K562 (cell line): ENCODE measurements around the gene PIGM. TPM values are rescaled to one million over a fixed set of nuclear protein-coding genes. Genes with fewer than 3 reads are reported as not detected.

ENCODE experiments used
- ATAC-seq: fragments of 200-7000 bp; cut with Tn5 transposase; 3 replicates; pipeline ENCODE4 v1.9.1; 2020; ENCODE audit warnings: moderate library complexity
- BruUV-seq: library from RNA; stranded (reverse); fragments of 400-500 nt; replicated peaks from 2 replicates; lab custom pipeline; 2021; lab: Mats Ljungman, UMichigan
- CTCF ChIA-PET: fragments of 300-600 bp; formaldehyde crosslinking; extraction: SDS; loops from one replicate; lab custom pipeline; 2021; ENCODE audit warnings: low intra/inter-chr PET ratio; lab: Yijun Ruan, JAX
- POLR2A ChIA-PET: fragments of 300-600, 350-650 bp; sonication (Branson Sonifier 250); formaldehyde crosslinking; extraction: SDS; loops from one replicate; lab custom pipeline; 2021; ENCODE audit warnings: antibody characterized with exemption, inconsistent platforms; lab: Yijun Ruan, JAX
- DNase-seq, 4 experiments: peaks; one replicate each; pipeline versions ENCODE4 v3.0.0 to v3.0.0-alpha.2; 2011 to 2018; ENCODE audit warnings: low spot score in 3 of 4, mixed read lengths in 3 of 4; ENCODE audit errors: extremely low read depth in 1 of 4
- FAIRE-seq: peaks from 2 replicates; lab custom pipeline; 2011; peaks lifted over from hg19 to GRCh38; lab: Jason Lieb, UNC
- H2AFZ ChIP-seq: 2 replicates; pipeline ENCODE4 v1.6.0; 2011; ENCODE audit warnings: low read depth, low read length, control low read depth, inconsistent platforms
- H3K27ac ChIP-seq: fragments of 200-600 bp; 3 replicates; pipeline ENCODE4 v1.8.0; 2011; ENCODE audit warnings: low read depth, mild to moderate bottlenecking, control low read depth, inconsistent platforms, low read length, moderate library complexity, mixed read lengths; ENCODE audit errors: extremely low read depth
- H3K27me3 ChIP-seq, 2 experiments: fragments of 300-600 bp in 1 of 2; 2 replicates in 1 of 2; 3 replicates in 1 of 2; pipeline versions ENCODE4 v1.6.0 to v1.8.0; 2011; ENCODE audit warnings: inconsistent platforms in 2 of 2, low read length in 2 of 2, mild to moderate bottlenecking in 1 of 2, mixed read lengths in 1 of 2, moderate library complexity in 1 of 2; ENCODE audit not compliant: control insufficient read depth in 2 of 2, insufficient read depth in 2 of 2
- H3K36me3 ChIP-seq: fragments of 300-600 bp; 3 replicates; pipeline ENCODE4 v1.8.0; 2011; ENCODE audit warnings: mild to moderate bottlenecking, low read length, inconsistent platforms; ENCODE audit not compliant: control insufficient read depth, insufficient read depth
- H3K4me1 ChIP-seq, 2 experiments: fragments of 200-600 bp in 1 of 2; replicated peaks in 1 of 2; 2 replicates in 1 of 2; 3 replicates in 1 of 2; pipeline versions ENCODE4 v1.5.1 to v1.8.0; 2011; ENCODE audit warnings: inconsistent platforms in 2 of 2, low read length in 2 of 2, mild to moderate bottlenecking in 1 of 2, mixed read lengths in 1 of 2, moderate library complexity in 1 of 2; ENCODE audit not compliant: control insufficient read depth in 2 of 2, insufficient read depth in 2 of 2
- H3K4me2 ChIP-seq: 2 replicates; pipeline ENCODE4 v1.6.1; 2011; ENCODE audit warnings: low read length, control low read depth, inconsistent platforms, mixed read lengths; ENCODE audit not compliant: insufficient read depth
- H3K4me3 ChIP-seq: fragments of 200-600 bp; sonication (generic), shearing (Covaris generic); 2 replicates; pipeline ENCODE4 v1.5.1; 2016; ENCODE audit warnings: control low read depth, inconsistent platforms
- H3K79me2 ChIP-seq: fragments of 200-600 bp; 3 replicates; pipeline ENCODE4 v1.8.0; 2011; ENCODE audit warnings: low read length, inconsistent platforms; ENCODE audit not compliant: control insufficient read depth, insufficient read depth
- H3K9ac ChIP-seq, 2 experiments: 2 replicates each; pipeline versions ENCODE4 v1.6.0 to v1.6.1; 2011; ENCODE audit warnings: low read depth in 2 of 2, low read length in 2 of 2, control low read depth in 1 of 2, inconsistent platforms in 1 of 2, mild to moderate bottlenecking in 1 of 2, mixed read lengths in 1 of 2; ENCODE audit not compliant: insufficient read depth in 1 of 2
- H3K9me1 ChIP-seq: one replicate; pipeline ENCODE4 v1.6.0; 2011; ENCODE audit warnings: inconsistent platforms, mild to moderate bottlenecking, low read length, moderate library complexity; ENCODE audit not compliant: control insufficient read depth, insufficient read depth
- H3K9me3 ChIP-seq: replicated peaks from 2 replicates; pipeline ENCODE4 v1.5.1; 2011; ENCODE audit warnings: low read depth, low read length, inconsistent platforms; ENCODE audit not compliant: control insufficient read depth, insufficient read depth
- H4K20me1 ChIP-seq: replicated peaks from 2 replicates; pipeline ENCODE4 v1.6.1; 2011; ENCODE audit warnings: low read length, inconsistent platforms, mixed read lengths; ENCODE audit not compliant: control insufficient read depth, insufficient read depth
- HCFC1 ChIP-seq: IDR thresholded peaks from 2 replicates; pipeline ENCODE4 v1.6.1; 2012; ENCODE audit warnings: low read depth, low read length, improper control_type of control experiment
- ILF3 ChIP-seq: fragments of 450-650 bp; IDR thresholded peaks from 2 replicates; pipeline ENCODE4 v1.6.1; 2018; ENCODE audit warnings: antibody characterized with exemption, mild to moderate bottlenecking, moderate library complexity, borderline replicate concordance
- KLF6 ChIP-seq: fragments of 250-450 bp; sonication (Bioruptor Pico); IDR thresholded peaks from 2 replicates; pipeline ENCODE4 v1.4.0; 2020; ENCODE audit warnings: mild to moderate bottlenecking, moderate library complexity, borderline replicate concordance
- NFXL1 ChIP-seq: fragments of 450-650 bp; formaldehyde crosslinking; IDR thresholded peaks from 2 replicates; pipeline ENCODE4 v1.4.0; 2021; ENCODE audit warnings: mild to moderate bottlenecking
- NR2F6 ChIP-seq: fragments of 450-650 bp; formaldehyde crosslinking; IDR thresholded peaks from 2 replicates; pipeline ENCODE4 v1.4.0; 2020; ENCODE audit warnings: mild to moderate bottlenecking
- NUFIP1 ChIP-seq: fragments of 450-650 bp; IDR thresholded peaks from 2 replicates; pipeline ENCODE4 v1.6.1; 2018; ENCODE audit not compliant: partially characterized antibody
- SREBF1 ChIP-seq: fragments of 150-350 bp; IDR thresholded peaks from 2 replicates; pipeline ENCODE4 v1.6.1; 2014; ENCODE audit warnings: antibody characterized with exemption, low read depth, low read length, borderline replicate concordance
- TFAP4 ChIP-seq: sonication (generic); formaldehyde crosslinking; IDR thresholded peaks from 2 replicates; pipeline ENCODE4 v1.8.0; 2022; ENCODE audit warnings: missing genetic modification reagents, mild to moderate bottlenecking, moderate library complexity, borderline replicate concordance
- ZBTB8A ChIP-seq: fragments of 450-650 bp; IDR thresholded peaks from 2 replicates; pipeline ENCODE4 v1.6.1; 2018; ENCODE audit warnings: mild to moderate bottlenecking, moderate library complexity; ENCODE audit not compliant: partially characterized antibody
- ZNF282 ChIP-seq: sonication (generic); formaldehyde crosslinking; IDR thresholded peaks from 2 replicates; pipeline ENCODE4 v1.8.1; 2023; ENCODE audit warnings: missing genetic modification reagents
- WGBS: fragments of 100-300 bp; shearing (Covaris generic); methylation state at CpG from one replicate; pipeline ENCODE4 v1.1.6; 2016; ENCODE audit warnings: low coverage, mixed read lengths; ENCODE audit not compliant: insufficient coverage; ENCODE audit errors: missing lambda C conversion rate; 5-methylcytosine and 5-hydroxymethylcytosine counted together
- in situ Hi-C: fragments of 300-500 bp; cut with MboI; formaldehyde crosslinking; loops from 4 replicates; pipeline ENCODE4 v1.15.0; 2018; ENCODE audit warnings: inconsistent platforms, mixed read lengths
- intact Hi-C: fragments of 100-400 bp; cut with micrococcal nuclease; formaldehyde crosslinking; loops from 2 replicates; pipeline ENCODE4 v1.14.2; 2022
- polyA plus RNA-seq, 8 experiments: library from polyadenylated mRNA; depleted of rRNA in 4 of 8; stranded (reverse) in 5 of 8; unstranded in 3 of 8; fragments of >200 nt; fragmentation: Nextera tagmentation in 2 of 8; fragmentation: Illumina TruSeq in 1 of 8; extraction: Ambion mirVana in 2 of 8; extraction: Trizol in 1 of 8; gene quantifications; 2 replicates each; pipeline versions ENCODE4 v1.2.1 to v1.2.3, GENCODE V29; 2011 to 2014; ENCODE audit warnings: inconsistent platforms in 1 of 8, missing spikeins in 1 of 8
- total RNA-seq, 7 experiments: library from RNA; depleted of rRNA in 6 of 7; stranded (reverse); fragments of >200 nt in 6 of 7; fragmentation: Illumina TruSeq in 2 of 7; extraction: Trizol in 2 of 7; gene quantifications; 2 replicates each; pipeline versions ENCODE4 v1.2.1 to v1.2.3, GENCODE V29; 2011 to 2021; ENCODE audit warnings: low replicate concordance in 1 of 7

Gene PIGM
- total and polyA plus RNA-seq, 9 of the 15 experiments (the other 6 are each of a cell fraction or from before 2014, with no cell fraction given) = 2.6 to 6.7 (median 4.3) TPM

DNA sequence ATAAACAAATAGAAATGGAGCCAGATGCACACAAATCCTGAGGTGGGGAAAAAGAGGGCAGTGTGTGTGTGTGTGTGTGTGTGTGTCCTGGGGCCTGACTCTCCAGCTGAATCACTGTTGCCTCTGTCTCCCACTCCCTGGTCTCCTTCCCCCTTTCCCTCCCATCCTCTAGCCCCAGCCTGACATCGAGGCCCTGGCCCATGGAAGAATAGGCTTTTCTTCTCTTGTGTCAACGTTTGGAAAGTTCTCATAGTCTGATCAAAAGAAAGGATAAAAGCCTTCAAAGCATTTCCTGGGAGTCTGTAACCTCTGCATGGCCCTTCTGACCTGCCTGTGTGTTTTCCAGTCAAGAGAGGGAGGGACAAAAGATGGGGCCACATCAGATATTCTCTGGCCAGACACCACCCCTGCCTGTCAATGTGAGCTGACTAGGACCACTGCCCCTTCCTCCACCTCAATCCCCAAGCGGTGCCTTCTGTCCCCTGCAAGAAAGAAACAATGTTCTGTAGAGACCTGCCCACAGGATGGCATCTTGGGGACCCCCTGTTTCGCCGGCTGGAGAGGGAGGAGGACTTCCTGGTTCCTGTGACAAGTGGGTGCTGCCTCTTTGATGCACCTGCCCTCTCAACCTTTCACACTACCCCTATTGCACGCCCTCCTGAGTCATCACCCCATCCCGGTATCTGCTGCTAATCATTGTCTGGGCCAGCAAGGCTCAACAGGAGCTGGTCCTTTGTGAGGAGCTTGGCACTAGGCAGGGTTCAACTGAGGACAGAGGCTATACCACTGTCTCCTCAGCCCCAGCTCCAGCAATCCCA is 22.0 kb upstream of the PIGM start:
- TF ChIP-seq NUFIP1 (no peak), ZNF282 (CRISPR knock-in tag) (no peak), TFAP4 (CRISPR knock-in tag) (no peak), NFXL1 (CRISPR knock-in tag) (no peak), HCFC1 (no peak), KLF6 (no peak), ILF3 (no peak), NR2F6 (no peak), SREBF1 (no peak), ZBTB8A (no peak)
- no peak for DNase-seq
- H3K27me3 ChIP-seq = peaks cover 20 to 57% of the 10 kb centered on the region in 2 experiments
- intact Hi-C loops = no loop called here
- no peak overlapping the region for H3K4me2 ChIP-seq
- WGBS = 1% methylated on average over 7 of the region's 7 CpGs
- ChIA-PET POLR2A (interaction anchor here (1.1 to 1.4 kb wide), 3 partner anchors 8 to 165 kb away, joined by 3 to 4 read pairs (median 3); partner anchors contain the start of gene KCNJ10), CTCF (no interaction called here)
- BruUV-seq = no TSS peak
- no peaks in the 10 kb centered on the region for H3K79me2 ChIP-seq
- H3K27ac ChIP-seq = no peak overlapping the region
- no peak for FAIRE-seq
- peaks cover 2% of the 10 kb centered on the region for H3K9me1 ChIP-seq
- no peaks in the 10 kb centered on the region for H3K36me3 ChIP-seq
- in situ Hi-C loops = no loop called here
- peaks cover 3% of the 10 kb centered on the region; the same call in 1 of the 2 replicates for H4K20me1 ChIP-seq
- no peak for ATAC-seq
- no peak overlapping the region; a peak in 1 of 4 replicates for H3K9ac ChIP-seq
- no peak overlapping the region for H2AFZ ChIP-seq
- no peak overlapping the region for H3K4me3 ChIP-seq
- no peaks in the 10 kb centered on the region; a peak in 1 of 5 replicates for H3K4me1 ChIP-seq
- H3K9me3 ChIP-seq = no peaks in the 10 kb centered on the region
